ENCODE data around the gene PHF14. TPM values are rescaled to one million over a fixed set of nuclear protein-coding genes. Genes with fewer than 3 reads are reported as not detected.

PHF14 gene
- total and polyA plus RNA-seq, 2 donors (not counting 3 experiments of a cell fraction or from before 2014, with no cell fraction given): 8.8 to 43.4 TPM

DNA sequence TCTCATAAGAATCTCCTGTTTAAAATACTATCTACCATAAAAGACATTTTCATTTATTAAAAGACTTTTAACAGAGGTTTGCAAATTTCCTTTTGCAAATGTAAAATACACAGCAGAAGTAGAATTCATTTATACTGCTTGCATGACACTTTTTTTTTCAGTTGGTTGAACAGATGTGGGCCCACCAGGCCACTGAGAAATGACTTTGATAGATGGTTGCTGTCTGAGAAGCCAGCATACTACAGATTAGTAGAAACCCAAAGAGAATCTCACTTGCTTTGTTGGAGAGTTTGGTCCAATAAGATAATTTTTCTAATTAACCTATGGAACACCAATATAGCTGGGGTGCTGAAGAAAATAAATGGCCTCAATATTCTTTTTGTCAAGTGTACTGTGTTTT, 66.3 kb downstream of the PHF14 start:
- no peak for TF ChIP-seq CTCF (IDR thresholded peaks at IDR 0.05; ENCODE audit: extremely low read depth in 1 of 2, insufficient read depth in 1 of 2, low read depth in 1 of 2, low read length in 2 of 2)
- no peak for TF ChIP-seq JUN (IDR thresholded peaks at IDR 0.05; ENCODE audit: borderline replicate concordance, insufficient read depth, insufficient read length, low read depth)
- no peak for TF ChIP-seq POLR2A (IDR thresholded peaks at IDR 0.05; ENCODE audit: low read depth, low read length)
- no peak for TF ChIP-seq MAX (IDR thresholded peaks at IDR 0.05; ENCODE audit: insufficient read depth, insufficient read length)
- no peak for TF ChIP-seq EZH2 (IDR thresholded peaks at IDR 0.05; ENCODE audit: borderline replicate concordance, low read depth, low read length, severe bottlenecking)
- no peak for TF ChIP-seq FOS (IDR thresholded peaks at IDR 0.05; ENCODE audit: borderline replicate concordance, insufficient read depth, low read length)
- no peak for TF ChIP-seq MYC (IDR thresholded peaks at IDR 0.05; ENCODE audit: low read depth, low read length)
- TF ChIP-seq GATA2 (IDR thresholded peaks at IDR 0.05; ENCODE audit: insufficient read depth, insufficient read length, low read depth, low read length): no peak
- TF ChIP-seq POLR2AphosphoS5 (IDR thresholded peaks at IDR 0.05; ENCODE audit: insufficient read depth, low read depth, low read length): no peak
- BruUV-seq (replicated peaks): no TSS peak
- no peaks in the 10 kb centered on the region for H4K20me1 ChIP-seq (replicated peaks; ENCODE audit: control insufficient read depth, extremely low read depth, insufficient read depth, low read length)
- no peaks in the 10 kb centered on the region for H3K4me1 ChIP-seq (ENCODE audit: control insufficient read depth, extremely low read depth, insufficient read depth, low read length)
- no peaks in the 10 kb centered on the region for H3K27me3 ChIP-seq (ENCODE audit: control insufficient read depth in 2 of 2, insufficient read depth in 2 of 2, low read length in 2 of 2)
- no peak overlapping the region for H3K9ac ChIP-seq (replicated peaks; ENCODE audit: extremely low read depth, insufficient read depth, low read length)
- H3K4me3 ChIP-seq (replicated peaks in 1 of 3; ENCODE audit: insufficient read depth in 1 of 3, low read depth in 1 of 3, low read length in 3 of 3): no peak overlapping the region
- H2AFZ ChIP-seq (ENCODE audit: low read depth, low read length): no peak overlapping the region
- FAIRE-seq (no peak), DNase-seq (ENCODE audit: low read depth, low spot score) (no peak)
- ChIA-PET POLR2A (no interaction called here), CTCF (interaction anchor here (1.1 to 1.6 kb wide), 2 partner anchors 15 to 172 kb away, joined by 3 to 4 read pairs; no protein-coding TSS in a partner anchor)
- H3K9me3 ChIP-seq (replicated peaks; ENCODE audit: control insufficient read depth, insufficient read depth, low read length): no peaks in the 10 kb centered on the region
- no peak overlapping the region for H3K4me2 ChIP-seq (ENCODE audit: insufficient read depth, low read length)
- H3K9me1 ChIP-seq (replicated peaks; ENCODE audit: control insufficient read depth, extremely low read depth, insufficient read depth, low read length): no peaks in the 10 kb centered on the region
- intact Hi-C loops (cut with micrococcal nuclease): no loop called here
- no peaks in the 10 kb centered on the region for H3K79me2 ChIP-seq (ENCODE audit: control insufficient read depth, insufficient read depth, low read length)
- dilution Hi-C loops (cut with MboI; ENCODE audit: extremely low pct_ligation_motif_present, low sequenced_read_pairs): no loop called here
- peaks cover 0 to 4% of the 10 kb centered on the region in 2 experiments for H3K36me3 ChIP-seq (ENCODE audit: control insufficient read depth in 2 of 2, extremely low read depth in 1 of 2, insufficient read depth in 2 of 2, low read length in 2 of 2)
- no peak overlapping the region for H3K27ac ChIP-seq (ENCODE audit: insufficient read depth, low read depth, low read length)
